ENCODE results near the gene HYAL1.
A peak's percentile ranks its signal among the peaks of the same experiment; 100 is the strongest.

HYAL1 gene

DNA sequence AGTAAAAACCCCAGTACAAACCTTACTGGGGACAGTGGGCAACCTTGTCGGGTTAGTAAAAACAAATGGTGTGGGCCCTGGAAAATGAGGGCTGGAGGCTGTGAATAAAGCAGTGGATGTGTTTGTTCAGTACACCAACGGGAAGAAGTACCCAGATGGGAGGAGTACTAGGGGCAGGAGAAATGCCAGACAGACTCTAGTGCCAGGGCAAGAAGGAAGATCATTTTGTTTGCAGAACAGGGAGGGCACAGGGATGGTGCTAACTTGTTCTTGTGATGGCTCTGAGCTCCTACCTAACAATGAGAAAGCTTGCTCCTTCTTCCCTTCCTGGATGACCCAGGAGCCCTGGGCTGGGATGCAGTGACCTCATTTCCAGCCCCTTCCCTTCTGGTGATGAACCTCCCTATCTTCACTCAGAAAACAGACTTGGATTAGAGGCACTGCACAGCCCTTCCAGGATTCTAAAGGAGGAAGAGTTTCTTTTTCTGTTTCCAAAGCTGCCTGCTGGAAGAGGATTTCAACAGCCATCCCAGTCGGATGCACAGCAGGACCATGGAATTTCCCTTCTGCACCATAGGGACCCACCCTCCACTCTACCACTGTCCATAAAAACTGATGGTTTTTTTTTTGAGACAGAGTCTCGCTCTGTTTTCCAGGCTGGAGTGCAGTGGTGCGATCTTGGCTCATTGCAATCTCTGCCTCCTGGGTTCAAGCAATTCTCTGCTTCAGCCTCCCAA, 31.1 kb upstream of the HYAL1 start:
- no peak for DNase-seq

DNA sequence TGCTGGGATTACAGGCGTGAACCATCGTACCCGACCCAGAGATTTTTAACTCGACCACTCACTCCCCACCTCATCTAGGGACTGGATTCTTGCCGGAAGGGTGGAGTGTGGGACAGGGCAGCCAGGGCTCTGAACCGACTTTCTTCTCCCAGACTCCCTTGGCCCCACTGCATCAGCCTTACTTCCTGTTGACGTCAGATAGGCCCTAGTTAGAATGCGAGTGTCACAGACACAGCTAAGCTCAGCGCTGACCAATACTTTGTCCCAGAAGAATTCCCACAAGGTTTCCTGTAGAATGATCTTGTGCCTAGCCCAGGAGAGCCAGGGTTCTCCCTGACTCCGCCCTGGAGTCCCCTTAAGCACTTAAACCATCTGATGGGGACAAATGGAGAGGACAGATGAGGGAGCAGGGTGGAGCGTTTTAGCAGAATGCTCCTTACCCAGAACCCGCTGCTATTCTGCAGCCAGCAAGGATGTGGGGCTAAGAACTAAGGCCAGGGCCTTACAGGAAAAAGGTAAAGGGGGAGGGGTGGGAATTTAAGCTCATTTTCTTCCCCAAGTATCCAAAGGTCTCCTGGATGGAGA, 30.5 kb upstream of the HYAL1 start:
- DNase-seq, result no peak

DNA sequence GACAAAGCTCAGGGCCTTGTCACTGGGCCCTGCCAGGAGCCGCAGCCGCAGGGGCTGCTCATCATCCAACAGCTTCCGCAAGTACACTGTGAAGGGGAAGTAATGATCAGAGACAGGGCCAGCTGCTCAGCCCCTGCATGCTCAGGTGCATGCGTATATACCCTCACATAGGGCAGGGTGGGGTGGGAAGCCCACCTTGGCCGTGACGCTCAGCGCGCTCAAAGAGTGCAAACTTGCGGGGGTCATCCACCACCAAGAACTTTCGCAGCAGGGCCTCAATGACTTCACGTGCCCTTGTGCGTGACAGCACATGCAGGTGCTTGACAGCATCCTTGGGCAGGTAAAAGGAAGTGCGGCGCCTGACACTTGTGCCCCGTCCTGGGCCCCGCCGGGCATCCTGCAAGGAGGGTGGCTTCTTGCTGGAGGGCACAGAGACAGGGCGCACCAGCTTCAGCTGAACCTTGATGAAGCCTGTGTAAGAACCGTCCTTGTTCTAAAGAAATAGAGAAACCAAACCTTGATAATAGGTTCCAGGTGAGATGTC, 28.1 kb upstream of the HYAL1 start:
- no peak for DNase-seq

DNA sequence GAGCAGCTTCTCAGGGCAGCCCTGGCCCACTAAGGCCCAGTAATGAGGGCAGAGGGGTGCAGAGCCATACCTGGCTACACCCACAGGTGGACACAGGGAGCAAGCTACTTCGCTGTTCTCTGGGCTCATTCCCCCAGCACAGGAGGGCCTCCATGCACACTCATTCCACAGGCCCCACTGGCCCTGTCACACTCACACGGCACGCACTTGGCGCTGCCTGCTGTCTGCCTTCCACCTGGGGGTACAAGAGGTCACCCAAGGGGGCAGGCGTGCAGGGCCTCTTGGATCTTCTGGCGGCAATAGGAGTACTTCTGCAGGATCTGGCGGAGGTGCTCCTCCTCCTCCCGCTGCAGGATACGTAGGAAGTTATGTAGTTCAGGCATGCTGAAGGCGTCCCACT, 27.0 kb upstream of the HYAL1 start:
- DNase-seq, result no peak

DNA sequence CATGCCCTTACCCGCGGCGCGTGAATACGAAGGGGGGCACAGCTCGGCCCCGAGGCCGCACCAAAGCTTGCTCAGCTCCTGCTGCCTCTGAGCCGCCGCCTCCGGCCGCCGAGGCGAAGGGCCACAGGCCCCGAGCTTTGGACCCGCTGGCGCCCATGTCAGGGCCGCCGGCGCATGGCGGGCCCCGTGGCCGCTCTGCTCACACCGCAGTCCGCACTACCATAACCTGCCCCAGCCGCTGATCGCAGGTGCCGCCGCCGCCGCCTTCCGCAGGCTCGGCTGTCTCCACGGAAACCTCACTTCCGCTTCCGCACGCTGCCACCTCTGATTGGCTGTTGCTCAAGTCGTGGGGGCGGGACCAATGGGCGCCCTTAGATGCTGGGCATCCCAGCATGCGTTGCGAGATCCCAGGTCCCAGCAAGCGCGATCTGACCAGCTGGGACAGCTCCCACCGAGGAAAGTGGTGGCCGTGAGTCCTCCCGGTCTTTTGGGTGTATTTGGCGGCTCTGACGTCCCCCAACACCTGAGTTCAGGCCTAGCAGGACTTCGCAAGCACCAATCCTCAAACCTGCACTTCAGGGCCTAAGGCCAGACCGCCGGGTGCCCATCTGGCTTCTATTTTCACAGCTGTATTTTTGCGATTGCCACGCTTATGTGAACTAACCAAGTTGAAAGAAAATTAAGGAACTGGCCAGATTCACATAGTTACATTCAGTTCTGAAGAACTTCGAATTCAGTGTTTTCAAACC, 24.7 kb upstream of the HYAL1 start, which contains the start of gene TUSC2:
Gene TUSC2 (minus strand): TSS at position 281 of the 749 bp plus-strand sequence. CDS start 124 bp downstream, at position 157.
- DNase-seq, result peak; percentile 96

DNA sequence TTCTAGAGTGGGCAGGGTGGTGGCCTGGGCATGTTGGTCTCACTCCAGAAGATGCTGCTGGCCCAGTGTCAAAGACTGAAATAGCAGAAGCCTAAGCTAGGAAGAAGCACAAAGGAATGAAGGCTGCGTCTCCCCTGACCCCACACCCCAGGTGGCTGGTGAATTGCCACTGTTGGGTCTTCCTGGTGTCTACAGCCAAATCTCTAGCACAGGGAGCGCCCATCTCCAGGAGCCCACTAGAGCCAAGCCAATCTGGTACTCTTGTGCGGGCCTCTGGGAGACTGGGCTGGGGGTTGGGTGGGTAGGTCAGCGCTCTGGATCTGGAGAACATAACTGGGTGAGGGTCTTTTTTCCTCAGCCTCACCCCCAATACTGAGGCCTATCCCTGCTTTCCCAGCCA, 23.8 kb upstream of the HYAL1 start:
- DNase-seq, result no peak

DNA sequence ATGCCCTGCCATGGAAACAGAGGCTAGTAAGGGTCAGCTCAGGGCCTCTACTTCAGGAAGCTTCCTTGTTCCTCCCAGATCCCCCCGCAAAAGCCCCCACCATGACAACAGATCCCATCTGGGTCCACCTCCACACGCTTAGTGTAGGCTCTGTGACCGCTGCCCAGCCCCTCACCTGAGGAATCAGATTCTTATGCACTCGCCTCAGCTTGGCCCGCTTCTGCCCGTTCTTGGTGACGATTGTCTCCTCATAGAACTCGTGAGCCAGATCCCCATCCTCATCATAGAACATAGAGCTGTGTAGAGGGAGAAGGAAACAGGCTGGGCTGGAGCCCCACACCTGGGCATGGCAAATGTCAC, 22.8 kb upstream of the HYAL1 start:
- DNase-seq, result no peak

DNA sequence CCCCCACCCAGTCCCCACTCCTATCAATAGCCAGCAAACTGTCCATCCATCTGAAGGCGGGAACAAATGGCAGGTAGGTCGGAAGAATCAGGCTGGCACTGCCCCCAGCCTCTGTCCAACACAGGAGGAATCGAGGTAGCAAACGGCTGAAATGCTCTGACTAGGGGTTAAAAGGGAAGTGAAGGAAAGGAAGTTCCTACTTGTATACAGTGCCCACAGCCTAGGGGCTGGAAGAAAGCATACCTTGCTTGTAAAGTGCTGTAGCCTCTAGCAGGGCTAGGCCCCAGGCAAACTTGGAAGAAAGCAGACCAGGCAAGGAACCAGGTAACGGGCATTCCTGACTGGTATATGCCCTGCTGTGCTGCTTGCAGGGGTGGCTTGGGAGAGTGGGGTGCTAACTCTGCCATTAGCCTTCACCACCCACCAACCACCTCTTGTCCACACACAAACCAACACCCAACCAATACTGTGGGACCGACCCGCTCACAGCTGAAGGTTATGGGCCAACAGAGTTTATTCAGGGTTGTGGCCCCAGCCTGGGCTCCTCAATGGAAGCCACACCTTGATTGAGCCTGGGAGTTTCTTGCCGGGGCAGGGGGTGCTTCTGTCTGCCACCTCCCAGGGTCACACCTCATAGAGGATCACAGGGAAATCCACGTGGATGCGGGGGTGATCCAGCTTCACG, 22.3 kb upstream of the HYAL1 start:
- no peak for DNase-seq

DNA sequence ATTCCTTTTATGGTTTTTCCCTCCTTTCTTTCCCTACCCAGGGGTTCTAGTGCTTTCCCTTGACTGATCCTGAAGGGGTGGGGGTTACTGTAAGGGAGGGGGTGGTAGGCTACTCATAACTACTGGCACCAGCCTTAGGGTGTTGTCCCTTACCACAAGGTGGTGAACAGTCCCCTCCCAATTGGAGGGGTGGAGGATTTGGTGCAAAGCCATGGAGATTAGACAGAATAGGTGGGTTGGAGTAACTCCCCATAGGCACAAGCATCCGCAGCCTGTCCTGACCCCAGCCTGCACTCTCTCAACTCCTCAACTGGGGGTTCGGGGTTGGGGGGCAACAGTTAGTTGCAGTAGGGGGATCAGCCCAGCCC, 21.7 kb upstream of the HYAL1 start:
- DNase-seq, result no peak

DNA sequence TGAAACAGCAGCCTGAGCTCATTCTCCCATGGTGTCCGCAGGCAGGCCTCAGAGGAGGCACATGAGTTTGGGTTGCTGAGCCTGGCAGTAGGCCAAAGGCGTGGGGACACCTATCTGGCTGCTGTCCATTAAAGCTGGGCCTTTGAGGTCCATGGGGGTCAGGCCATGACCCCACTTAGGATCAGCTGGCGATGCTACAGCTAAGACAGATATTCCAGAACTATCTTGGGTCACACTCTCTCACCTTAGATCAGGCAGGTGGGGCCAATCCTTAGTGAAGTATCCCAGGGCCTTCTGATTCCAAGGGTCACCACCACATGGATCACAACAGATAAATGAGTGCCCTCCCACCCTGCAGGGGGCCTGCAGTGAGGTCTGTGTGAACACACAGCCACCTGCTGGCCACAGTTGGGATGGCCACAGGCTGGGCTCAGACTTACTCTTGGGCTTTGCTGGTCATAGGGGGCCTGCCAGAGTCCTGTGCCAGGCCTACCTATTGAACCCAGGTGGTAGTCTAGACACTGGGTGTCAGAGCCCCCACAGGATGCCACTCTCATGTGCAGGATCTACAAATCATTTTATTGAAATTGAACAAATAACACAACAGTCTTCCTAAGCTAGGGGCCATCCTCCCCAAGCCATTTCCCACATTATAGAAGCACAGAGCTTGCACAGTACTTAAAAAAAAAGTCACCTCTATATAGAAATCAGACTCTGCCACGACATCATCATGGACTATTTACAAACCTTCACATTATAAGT, 21.2 kb upstream of the HYAL1 start:
- peak; percentile 74 for DNase-seq

DNA sequence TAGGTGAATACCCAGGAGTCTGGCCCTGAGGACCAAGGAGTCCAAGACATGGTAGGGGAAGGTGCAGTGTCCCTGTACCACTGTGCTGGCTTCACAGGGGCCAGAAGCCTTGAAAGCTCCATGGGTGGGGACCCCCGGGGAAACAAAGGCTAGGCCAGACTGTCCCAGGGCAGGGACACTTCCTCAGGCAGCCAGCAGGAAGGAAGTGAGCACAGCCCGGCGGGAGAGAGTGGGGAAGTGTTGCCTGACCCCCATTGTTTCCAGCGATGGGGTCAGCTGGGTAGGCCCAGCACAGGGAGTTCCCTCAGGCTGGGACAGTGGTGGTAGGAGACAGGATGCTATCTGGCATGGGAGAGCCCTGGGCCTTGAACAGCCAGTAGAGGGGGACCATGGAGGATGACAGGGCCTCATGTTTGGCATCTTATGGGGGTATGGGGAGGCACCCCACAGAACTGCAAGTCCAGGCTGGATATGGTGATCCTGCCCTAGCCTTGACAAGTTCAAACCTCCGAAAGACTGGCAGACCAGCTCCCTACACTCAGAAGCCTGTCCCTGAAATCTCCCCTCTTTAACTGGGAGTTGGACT, 20.3 kb upstream of the HYAL1 start:
- DNase-seq, result no peak

DNA sequence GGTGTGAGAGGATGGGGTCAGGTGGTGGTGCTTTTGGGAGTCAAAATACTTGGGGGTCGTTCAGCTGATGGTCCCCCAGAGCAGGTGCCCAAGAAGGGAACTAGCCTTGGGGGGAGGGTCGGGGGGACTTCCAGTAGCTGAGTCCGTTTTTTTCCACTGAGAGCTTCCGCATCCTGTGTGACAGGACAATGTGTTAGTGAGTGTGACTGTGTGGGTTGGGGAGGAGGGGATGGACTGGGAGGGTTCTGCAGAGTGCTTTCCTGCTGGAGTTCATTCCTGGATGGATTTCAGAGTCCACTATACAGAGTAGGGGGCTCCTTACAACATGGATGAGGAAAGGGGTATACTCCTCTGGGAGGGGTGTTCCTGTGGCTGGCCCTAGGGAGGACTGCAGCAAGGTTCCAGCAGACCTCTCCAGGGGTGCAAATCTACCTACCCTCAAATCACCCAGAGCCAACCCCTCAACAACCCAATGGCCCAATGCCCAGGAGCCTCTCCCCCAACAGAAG, 19.8 kb upstream of the HYAL1 start:
- DNase-seq, result no peak

DNA sequence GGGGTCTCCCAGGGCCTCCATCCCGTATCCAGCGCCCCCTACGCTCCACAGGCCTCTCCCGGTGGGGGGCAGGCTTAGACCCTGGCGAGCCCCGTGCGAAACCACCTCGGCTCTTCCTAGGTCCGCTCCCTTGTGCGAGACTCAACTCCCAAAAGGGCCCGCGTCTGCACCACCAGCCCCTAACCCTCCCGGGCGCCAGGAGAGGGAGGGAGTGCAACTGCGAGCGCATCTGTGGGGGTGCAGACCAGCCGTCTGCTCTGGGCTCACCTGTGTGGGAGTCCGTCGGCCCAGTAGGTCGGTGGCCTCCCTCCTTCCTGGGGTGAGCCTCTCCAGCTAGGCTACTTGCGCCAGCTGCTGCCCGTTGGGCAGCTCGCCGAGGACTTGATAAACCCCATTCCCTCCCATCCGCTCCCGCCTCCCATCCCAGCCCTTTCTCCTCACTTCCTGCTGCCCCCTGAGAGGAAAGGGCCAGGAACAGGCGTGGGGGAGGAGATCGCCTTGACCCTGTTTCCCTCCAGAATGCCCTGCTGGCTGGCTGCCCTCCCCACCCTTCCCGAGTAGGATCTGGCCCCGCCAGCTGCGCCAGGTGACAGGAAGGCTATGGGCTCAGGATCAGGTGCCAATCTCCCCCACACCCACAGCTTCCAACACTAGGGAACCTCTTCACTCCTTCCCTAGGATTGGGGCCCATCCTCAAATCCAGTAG, 19.2 kb upstream of the HYAL1 start, which contains the start of gene HYAL2:
Gene HYAL2 (minus strand): TSS at position 360 of the 706 bp plus-strand sequence. CDS start 2,256 bp downstream, outside the sequence.
- no peak for DNase-seq

DNA sequence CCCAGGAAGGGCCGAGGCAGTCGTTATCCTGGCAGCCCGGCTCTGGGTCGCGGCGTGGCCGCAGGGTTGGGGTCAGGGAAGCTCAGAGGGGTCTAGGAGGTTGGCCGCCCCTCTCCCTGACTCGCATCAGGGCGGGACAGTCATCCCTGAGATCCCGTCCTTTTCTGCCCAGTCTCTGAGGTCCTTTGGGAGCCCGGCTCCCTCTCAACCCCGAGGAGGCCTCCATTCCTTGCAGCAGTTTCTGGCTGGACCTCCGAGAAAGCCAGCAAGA, 18.7 kb upstream of the HYAL1 start:
- DNase-seq, result no peak

DNA sequence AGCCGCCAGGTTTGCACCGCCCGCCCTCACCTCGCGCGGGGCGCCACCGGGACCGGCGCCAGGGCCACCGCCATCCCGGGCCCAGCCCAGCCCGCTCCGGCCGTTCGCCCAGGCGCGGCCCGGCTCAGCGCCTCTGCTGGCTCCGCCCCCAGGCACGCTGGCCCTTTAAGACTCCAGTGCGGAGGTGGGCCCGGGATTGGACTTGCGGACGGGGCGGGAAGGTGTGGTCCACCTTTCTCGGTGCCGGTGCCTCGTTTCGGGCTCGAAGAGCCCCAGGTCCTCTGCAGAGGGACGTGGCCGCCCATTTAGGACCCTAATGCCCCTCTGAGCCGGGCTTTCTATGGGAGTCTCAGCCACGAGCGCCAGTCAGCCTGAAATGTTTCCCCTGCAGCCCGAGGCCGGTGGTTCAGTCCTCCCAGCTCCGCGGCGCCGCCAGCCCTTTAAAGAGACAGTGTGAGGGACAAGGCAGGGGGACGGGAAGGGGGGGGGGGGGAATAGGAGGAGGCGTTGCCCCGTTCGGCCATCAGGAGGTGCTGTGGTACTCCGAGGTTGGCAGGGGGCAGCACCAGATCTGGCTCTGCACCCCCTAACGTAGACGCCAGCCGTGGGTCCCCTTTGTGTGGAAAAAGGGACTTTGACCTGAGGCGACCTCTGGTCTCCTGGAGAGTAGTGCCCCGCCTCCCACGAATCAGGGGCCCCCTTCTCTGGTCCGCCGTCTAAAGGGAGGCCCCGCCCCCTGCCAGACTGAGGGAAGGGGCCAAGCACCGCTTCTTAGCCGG, 18.2 kb upstream of the HYAL1 start:
- DNase-seq, result peak; percentile 78

DNA sequence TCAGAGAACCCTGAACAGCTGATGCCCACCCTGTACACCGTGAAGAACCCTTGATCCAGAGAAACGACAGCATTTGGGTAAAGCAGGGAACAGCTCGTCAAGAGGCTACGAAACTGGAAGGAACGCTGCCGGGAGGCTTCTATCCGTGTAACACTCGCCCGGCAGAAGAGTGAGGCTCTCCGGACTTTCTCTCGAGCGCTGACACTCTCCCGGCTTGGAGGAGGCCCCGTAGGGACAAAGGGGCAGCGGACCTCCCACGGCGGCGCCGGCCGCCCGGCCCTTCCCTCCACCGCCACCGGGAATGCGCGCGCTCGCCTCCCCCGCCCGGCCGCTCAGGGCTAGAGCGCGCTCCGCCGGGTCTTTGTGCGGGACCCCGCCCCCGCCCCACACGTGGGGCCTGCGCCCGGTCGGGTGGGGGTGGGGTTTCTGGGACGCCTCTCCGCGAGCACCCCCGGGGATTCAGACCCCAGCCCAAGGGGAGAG, 17.5 kb upstream of the HYAL1 start:
- DNase-seq, result peak; percentile 72

DNA sequence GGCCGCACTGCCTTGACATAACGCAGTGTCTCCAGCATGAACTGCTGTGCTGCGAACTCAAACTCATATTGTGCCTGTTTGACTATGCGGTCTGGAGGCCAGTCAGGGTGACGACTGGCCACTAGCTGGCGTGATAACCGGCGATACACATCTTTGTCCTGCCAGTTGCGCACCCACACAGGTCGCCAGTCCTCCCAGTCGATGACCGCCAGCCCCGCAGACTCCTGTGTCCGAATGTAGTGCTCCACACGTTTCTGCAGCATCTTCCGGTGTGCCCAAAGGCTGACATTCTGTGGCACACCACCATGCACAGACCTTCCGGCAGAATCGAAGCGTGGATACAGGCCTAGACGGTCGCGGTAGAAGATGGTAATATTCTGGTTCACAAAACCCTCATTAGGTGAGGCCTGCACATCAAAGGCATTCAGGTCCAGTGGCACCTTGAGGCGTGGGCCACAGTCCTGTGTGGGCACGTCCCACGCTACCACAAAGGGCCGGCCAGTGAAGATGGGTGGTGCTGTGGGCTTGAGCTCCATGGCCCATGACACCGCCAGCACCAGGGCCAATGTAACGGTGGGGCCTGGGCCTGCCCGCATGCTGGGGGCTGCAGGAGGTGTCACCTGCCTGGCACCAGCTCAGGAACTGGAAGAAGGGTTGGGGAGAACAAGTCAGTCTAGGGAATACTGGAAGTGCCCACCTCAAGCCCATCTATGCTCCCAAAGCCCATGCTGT, 16.7 kb upstream of the HYAL1 start:
- no peak for DNase-seq

DNA sequence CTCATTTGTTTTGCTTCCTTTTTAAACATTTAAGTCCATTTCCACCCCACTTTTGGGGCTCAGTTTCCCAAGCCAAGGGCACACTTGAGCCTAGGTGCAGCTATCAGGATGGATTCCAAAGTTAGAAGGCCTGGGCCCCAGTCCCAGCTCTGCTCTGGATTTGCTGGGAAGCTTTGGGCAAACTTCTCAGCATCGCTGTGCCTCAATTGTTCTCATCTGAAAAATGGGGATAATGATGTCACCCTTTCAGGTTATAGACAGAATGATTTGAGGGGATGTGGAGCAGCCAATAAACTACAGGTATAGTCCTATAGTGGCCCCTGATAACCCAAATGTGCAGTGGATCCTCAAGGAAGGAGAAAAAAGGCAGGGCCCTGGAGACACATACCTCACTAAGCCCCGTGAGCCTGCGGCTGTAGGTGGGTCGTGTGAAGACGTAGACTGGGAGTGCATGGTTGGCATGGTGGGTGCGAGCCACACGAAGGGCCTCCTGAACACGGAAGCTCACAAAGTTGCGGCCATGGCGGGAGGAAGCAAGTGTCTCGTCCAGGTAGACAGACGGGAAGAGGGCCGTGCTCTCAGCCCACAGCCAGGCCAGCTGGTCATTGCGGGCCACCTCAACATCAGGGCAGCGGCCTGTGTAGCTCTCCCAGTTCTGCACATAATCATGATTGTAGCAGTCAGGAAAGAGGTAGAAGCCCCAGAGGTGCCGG, 16.0 kb upstream of the HYAL1 start:
- DNase-seq, result no peak

DNA sequence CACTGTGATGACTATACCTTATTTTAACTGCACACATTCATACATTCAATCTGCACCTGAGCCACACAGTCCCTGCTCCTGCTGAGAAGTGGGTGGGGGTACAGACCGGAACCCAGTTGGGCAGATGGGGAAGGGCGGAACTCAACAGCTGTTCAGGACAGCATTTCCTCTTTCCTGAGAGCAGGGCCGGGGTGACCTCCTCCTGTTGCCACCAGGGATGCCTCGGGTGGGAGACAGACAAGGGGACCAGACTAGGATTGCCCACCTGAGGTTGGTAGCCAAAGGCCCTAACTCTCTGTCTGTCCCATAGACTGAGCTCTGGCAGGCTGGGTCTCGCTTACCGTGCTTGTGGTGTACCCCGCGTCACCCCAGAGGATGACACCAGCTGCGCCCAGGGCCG, 15.2 kb upstream of the HYAL1 start:
- DNase-seq, result no peak
